Measurements from ENCODE around the gene CENPU.
A peak's percentile ranks its signal among the peaks of the same experiment; 100 is the strongest.
"Not testable (repeated sequence)": the region's sequence is repeated elsewhere in the genome, so short reads cannot be mapped to it uniquely, and the experiment has no call there.

Gene CENPU

GRCh38 chr4:184660978-184661377 is 72.9 kb downstream of the CENPU start:
- DNase-seq: no peak

GRCh38 chr4:184657820-184658219 is 76.1 kb downstream of the CENPU start:
- DNase-seq: not testable (repeated sequence)

GRCh38 chr4:184657144-184657543 is 76.8 kb downstream of the CENPU start:
- no peak for DNase-seq

GRCh38 chr4:184655889-184656869 is 77.7 kb downstream of the CENPU start:
- DNase-seq: no peak

- no peak for DNase-seq
These were observed 80.2 kb downstream of the CENPU start for GRCh38 chr4:184653650-184654049.

GRCh38 chr4:184652681-184653080 is 81.2 kb downstream of the CENPU start:
- not testable (repeated sequence) for DNase-seq

- no peak for DNase-seq
These were observed 82.0 kb downstream of the CENPU start for GRCh38 chr4:184651899-184652298.

GRCh38 chr4:184649971-184650855 is 83.7 kb downstream of the CENPU start:
- peak in 1 of 2 donors; percentile 28 for DNase-seq

GRCh38 chr4:184649026-184649970 is 84.6 kb downstream of the CENPU start, which contains the start of the genes CASP3 and PRIMPOL:
Gene CASP3 (minus strand): TSS chr4:184649447. CDS start chr4:184638453, 10,994 bp downstream.
Gene PRIMPOL (plus strand): TSS chr4:184649738. CDS start chr4:184657141, 7,403 bp downstream.
- DNase-seq: peak; percentile 90 to 92

GRCh38 chr4:184648313-184649025 is 85.4 kb downstream of the CENPU start:
- peak; percentile 39 to 45 for DNase-seq

GRCh38 chr4:184648054-184648312 is 85.9 kb downstream of the CENPU start:
- no peak for DNase-seq

GRCh38 chr4:184647266-184648053 is 86.4 kb downstream of the CENPU start:
- DNase-seq: no peak

GRCh38 chr4:184645904-184646610 is 87.8 kb downstream of the CENPU start:
- no peak for DNase-seq

- DNase-seq: no peak
These were observed 89.2 kb downstream of the CENPU start for GRCh38 chr4:184644553-184645307.

Measured in activated CD4-positive, alpha-beta T cell treated with anti-CD3 and anti-CD28 coated beads for 4 hours (primary cell).